ENCODE results near the gene KDM4B.

Gene KDM4B

DNA sequence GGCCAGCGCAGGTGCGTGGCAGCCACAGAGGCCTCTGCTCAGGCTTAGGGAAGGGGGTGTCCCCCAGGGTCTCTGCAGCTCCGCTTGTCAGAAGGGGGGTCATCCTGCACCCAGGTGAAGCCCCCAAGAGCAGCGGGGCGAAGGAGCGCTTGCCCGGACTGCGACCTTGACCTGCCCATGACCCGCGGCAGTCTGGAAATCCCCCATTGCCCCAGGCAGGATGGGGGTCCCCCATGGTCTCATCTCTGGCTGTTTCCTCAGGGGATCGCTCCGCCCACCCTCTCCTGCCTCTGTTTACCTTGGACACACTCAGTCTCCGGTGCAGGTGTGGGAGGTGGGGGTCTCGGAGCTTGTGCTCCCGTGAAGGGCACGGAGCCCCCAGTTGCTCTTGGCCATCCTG, 82.7 kb downstream of the KDM4B start:
- Histone ChIP-seq H3K9me3 (replicated peaks in 1 of 11) (no peaks in the 10 kb centered on the region), H3K27me3 (no peaks in the 10 kb centered on the region), H3K36me3 (peaks cover 36 to 94% (median 62%) of the 10 kb centered on the region in 11 experiments), H4K20me1 (peaks cover 85 to 98% (median 96%) of the 10 kb centered on the region in 11 experiments), H3K27ac (0 out of 22 replicates have a peak overlapping the region, but pooled peaks of 1 of the 11 experiments have one; percentile 45), H3K4me1 (peaks cover 21 to 69% (median 56%) of the 10 kb centered on the region in 10 experiments), H3K9ac (0 out of 22 replicates have a peak overlapping the region, but pooled peaks of 1 of the 11 experiments have one; percentile 1), H3K4me3 (no peak overlapping the region), H3K4me2 (peak overlapping the region in 2 of 11 experiments; percentile 12 to 87; a peak in 2 of 22 replicates)
- TF ChIP-seq Cebpa-rat (IDR thresholded peaks at IDR 0.05) = no peak

DNA sequence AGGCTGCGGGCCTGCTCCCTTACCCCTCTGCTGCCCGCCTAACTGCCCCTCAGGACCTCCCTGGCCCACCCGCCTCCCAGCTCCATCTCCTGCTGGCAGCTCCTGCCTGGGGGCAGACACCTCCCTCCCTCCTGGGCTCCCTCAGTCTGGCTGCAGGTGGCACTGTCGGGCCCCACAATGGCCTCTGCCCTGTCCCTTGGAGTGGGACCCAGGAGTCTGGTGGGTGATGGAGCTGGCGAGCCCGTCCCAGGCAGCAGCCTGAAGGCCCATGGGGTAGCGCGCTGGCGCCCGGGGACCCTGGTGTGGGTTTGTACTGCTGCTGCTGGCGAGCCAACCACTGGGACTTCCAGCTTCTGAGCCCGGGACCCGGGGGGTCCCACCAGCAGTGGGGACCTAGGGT, 83.6 kb downstream of the KDM4B start:
- H3K4me1 ChIP-seq = peaks cover 21 to 63% (median 51%) of the 10 kb centered on the region in 10 experiments
- peak overlapping the region in 2 of 11 experiments; percentile 13 to 37; a peak in 2 of 22 replicates for H3K9ac ChIP-seq
- 0 out of 22 replicates have a peak overlapping the region, but pooled peaks of 3 of the 11 experiments have one; percentile 1 to 15 (median 6) for H3K4me2 ChIP-seq
- H3K27ac ChIP-seq = no peak overlapping the region
- peaks cover 78 to 96% (median 94%) of the 10 kb centered on the region in 11 experiments for H4K20me1 ChIP-seq
- H3K4me3 ChIP-seq = no peak overlapping the region
- peaks cover 32 to 92% (median 60%) of the 10 kb centered on the region in 11 experiments for H3K36me3 ChIP-seq
- no peaks in the 10 kb centered on the region for H3K27me3 ChIP-seq
- no peaks in the 10 kb centered on the region for H3K9me3 ChIP-seq (replicated peaks in 1 of 11)
- TF ChIP-seq Cebpa-rat (IDR thresholded peaks at IDR 0.05) = no peak

DNA sequence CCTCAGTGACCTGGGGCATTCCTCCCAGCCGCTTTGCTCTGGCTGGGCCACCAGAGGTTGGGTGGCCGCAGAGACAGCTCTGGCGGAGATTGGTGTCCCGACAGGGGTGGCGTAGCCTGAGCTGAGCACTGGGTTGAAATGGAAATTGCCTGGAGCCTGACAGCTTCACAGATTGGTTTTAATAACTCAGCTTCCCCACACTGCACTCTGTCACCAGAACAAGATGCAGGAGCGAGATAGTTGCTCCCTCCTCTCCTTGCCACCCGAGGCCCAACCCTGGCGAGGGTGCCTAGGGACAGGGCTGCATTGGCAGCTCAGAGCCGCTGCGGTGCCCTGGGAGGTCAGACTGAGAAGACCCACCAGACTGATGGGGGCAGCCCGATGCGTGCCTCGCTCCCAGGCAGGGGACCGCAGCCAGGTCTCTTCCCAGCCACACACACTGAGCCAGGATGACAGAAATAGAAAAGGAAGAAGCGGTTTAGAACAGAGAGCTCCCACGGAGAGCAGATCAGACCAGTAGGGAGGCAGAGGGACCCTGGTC, 84.1 kb downstream of the KDM4B start:
- Histone ChIP-seq H3K4me1 (peaks cover 17 to 58% (median 48%) of the 10 kb centered on the region in 10 experiments), H3K4me3 (no peak overlapping the region), H3K9ac (peak overlapping the region in 5 of 11 experiments; percentile 12 to 38 (median 33); a peak in 5 of 22 replicates), H3K36me3 (peaks cover 31 to 92% (median 60%) of the 10 kb centered on the region in 11 experiments), H3K9me3 (replicated peaks in 1 of 11) (no peaks in the 10 kb centered on the region), H3K27me3 (no peaks in the 10 kb centered on the region), H3K27ac (no peak overlapping the region), H4K20me1 (peaks cover 73 to 96% (median 94%) of the 10 kb centered on the region in 11 experiments), H3K4me2 (peak overlapping the region in 3 of 11 experiments; percentile 6 to 15 (median 9); a peak in 4 of 22 replicates)
- TF ChIP-seq Cebpa-rat (IDR thresholded peaks at IDR 0.05) = no peak

DNA sequence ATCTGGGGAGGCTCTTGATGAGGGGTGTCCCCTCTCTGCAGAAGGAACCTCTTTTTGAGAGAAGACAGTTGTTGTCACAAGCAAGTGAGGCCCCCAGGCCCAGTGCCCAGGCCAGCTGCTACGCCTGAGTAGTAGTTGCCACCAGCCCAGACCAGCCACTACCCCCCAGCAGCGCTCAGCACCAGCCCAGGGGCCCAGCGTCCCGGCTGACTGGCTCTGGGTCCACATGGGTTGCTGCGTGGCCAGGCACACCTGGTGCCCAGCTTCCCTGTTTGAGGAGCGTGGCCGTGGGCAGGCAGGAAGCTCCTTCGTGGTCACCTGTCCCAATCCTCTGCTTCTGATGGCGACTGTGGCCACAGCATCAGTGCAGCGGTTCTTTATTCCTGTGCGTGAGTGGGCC, 84.7 kb downstream of the KDM4B start:
- H3K27ac ChIP-seq = 0 out of 22 replicates have a peak overlapping the region, but pooled peaks of 1 of the 11 experiments have one; percentile 14
- peaks cover 72 to 96% (median 94%) of the 10 kb centered on the region in 11 experiments for H4K20me1 ChIP-seq
- H3K4me1 ChIP-seq = peaks cover 11 to 51% (median 43%) of the 10 kb centered on the region in 10 experiments
- H3K9me3 ChIP-seq (replicated peaks in 1 of 11) = no peaks in the 10 kb centered on the region
- TF ChIP-seq Cebpa-rat (IDR thresholded peaks at IDR 0.05) = no peak
- H3K9ac ChIP-seq = peak overlapping the region in 2 of 11 experiments; percentile 12 to 37; a peak in 2 of 22 replicates
- no peaks in the 10 kb centered on the region for H3K27me3 ChIP-seq
- H3K36me3 ChIP-seq = peaks cover 32 to 94% (median 65%) of the 10 kb centered on the region in 11 experiments; a peak in 20 of 22 replicates
- peak overlapping the region in 2 of 11 experiments; percentile 9 to 15; a peak in 2 of 22 replicates for H3K4me2 ChIP-seq
- no peak overlapping the region for H3K4me3 ChIP-seq

DNA sequence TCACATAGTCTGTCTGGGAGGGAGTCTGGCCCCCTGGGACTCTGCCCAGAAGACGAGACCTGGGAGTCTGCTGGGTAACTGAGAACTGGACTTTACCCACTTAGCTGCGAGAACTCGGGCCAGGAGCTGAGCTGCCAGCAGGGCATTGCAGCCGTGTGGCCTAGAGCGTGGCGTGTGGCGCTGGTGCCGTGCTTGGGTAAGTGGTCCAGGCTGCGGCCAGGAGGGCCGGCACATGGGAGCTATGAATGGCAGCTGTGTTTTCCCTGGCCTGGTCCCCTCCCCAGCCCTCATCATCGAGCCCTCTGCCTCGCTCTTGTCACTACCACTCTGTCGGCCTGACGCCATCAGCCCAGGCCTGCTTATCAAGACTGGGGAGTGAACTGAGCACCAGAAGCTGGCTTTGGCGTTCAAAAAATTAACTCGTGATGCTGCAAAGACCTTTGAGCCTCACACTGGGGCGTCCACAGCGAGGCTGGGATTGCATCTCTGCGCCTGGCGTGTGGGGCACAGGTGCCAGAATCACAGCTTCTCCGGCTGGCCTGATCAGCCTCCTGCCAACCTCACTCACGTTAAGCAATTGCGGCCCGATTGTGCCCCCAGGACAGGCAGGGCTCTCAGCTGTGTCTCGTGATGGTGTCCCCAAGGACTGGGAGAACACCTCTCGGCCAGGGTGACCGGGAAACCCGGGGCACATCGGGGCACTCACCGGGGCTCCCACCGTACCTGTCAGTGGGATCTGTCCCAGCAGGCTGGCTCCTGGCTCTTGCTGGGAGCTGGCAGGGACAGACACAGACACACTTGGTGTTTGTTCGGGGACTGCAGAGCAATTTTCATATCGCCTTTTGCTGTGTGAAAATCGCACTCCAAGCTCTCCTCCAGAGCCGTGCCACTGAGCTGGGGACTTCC, 85.9 kb downstream of the KDM4B start:
- Histone ChIP-seq H3K4me2 (no peak overlapping the region), H3K4me3 (no peak overlapping the region), H3K36me3 (peaks cover 34 to 94% (median 77%) of the 10 kb centered on the region in 11 experiments; a peak in 20 of 22 replicates), H3K9me3 (replicated peaks in 1 of 11) (peaks cover 0 to 2% (median 0%) of the 10 kb centered on the region in 11 experiments; a peak in 3 of 22 replicates), H4K20me1 (peaks cover 70 to 96% (median 93%) of the 10 kb centered on the region in 11 experiments), H3K27me3 (no peaks in the 10 kb centered on the region), H3K9ac (no peak overlapping the region), H3K4me1 (peaks cover 0 to 40% (median 31%) of the 10 kb centered on the region in 10 experiments; a peak in 17 of 20 replicates), H3K27ac (no peak overlapping the region)
- no peak for TF ChIP-seq Cebpa-rat (IDR thresholded peaks at IDR 0.05)

DNA sequence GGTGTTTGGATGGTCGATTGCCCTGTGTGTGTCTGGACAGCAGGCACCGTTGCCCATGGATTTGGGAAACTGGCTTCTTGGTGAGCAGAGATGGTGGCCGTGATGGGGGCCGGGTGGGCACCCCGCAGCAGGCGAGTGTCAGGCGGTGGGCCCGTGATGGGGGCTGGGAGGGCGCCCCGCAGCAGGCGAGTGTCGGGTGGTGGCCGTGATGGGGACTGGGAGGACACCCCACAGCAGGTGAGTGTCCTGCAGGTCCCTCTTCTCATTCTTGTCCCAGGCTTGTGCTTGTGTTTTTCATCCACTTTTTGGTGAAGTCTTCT, 86.5 kb downstream of the KDM4B start:
- Histone ChIP-seq H3K9me3 (replicated peaks in 1 of 11) (peaks cover 0 to 4% (median 0%) of the 10 kb centered on the region in 11 experiments; a peak in 9 of 22 replicates), H3K27me3 (no peaks in the 10 kb centered on the region), H3K4me1 (peaks cover 0 to 34% (median 25%) of the 10 kb centered on the region in 10 experiments; a peak in 15 of 20 replicates), H3K36me3 (peaks cover 38 to 94% (median 80%) of the 10 kb centered on the region in 11 experiments; a peak in 20 of 22 replicates), H3K4me2 (no peak overlapping the region), H3K4me3 (no peak overlapping the region), H4K20me1 (peaks cover 64 to 95% (median 90%) of the 10 kb centered on the region in 11 experiments), H3K27ac (no peak overlapping the region), H3K9ac (no peak overlapping the region)
- TF ChIP-seq Cebpa-rat (IDR thresholded peaks at IDR 0.05) = no peak

- Histone ChIP-seq H3K36me3 (peaks cover 48 to 98% (median 90%) of the 10 kb centered on the region in 11 experiments), H3K9me3 (replicated peaks in 1 of 11) (peaks cover 20 to 28% (median 24%) of the 10 kb centered on the region in 11 experiments), H4K20me1 (peaks cover 48 to 96% (median 81%) of the 10 kb centered on the region in 11 experiments), H3K4me2 (no peak overlapping the region), H3K4me1 (peaks cover 0 to 13% (median 9%) of the 10 kb centered on the region in 10 experiments; a peak in 12 of 20 replicates), H3K4me3 (no peak overlapping the region), H3K27me3 (no peaks in the 10 kb centered on the region), H3K9ac (peak overlapping the region in 1 of 11 experiments; percentile 15; a peak in 1 of 22 replicates), H3K27ac (no peak overlapping the region)
- TF ChIP-seq Cebpa-rat (IDR thresholded peaks at IDR 0.05) = no peak
Observed at GRCh38 chr19:5057860-5058259, 88.9 kb downstream of the KDM4B start.

DNA sequence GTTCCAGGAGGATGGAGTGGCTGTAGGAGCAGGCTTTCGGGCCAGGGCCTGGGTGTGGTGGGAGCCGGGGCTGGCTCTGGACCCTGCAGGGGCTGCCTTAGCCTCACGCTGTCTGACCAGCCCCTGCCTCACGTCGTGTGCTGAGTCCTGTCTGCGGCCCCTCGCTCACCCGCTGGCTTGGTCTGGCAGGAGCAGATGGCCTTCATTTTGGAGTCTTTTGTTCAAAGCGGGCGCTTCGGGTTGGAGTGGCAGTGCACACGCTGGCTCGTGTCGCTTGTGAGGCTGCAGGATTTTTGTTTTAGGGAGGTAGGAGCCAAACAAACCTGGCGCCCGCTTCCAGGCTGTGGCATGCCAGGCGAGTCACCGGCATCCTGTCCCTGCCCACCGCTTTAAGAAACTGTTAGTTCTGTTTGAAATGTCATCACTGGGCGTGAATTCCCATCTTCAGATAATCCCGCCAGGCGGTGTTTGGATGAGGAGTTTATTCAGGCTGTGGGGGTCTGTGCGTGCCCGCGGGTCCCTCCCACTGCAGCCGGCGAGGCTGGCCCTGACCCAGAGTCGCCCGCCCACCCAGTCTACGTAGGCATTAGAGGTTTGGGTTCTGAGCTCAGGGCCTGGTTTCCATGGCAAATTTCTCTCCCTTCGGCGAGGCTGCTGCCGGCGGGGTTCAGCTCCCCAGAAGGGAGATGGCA, 89.8 kb downstream of the KDM4B start:
- TF ChIP-seq Cebpa-rat (IDR thresholded peaks at IDR 0.05) = no peak
- Histone ChIP-seq H3K36me3 (peaks cover 53 to 98% (median 90%) of the 10 kb centered on the region in 11 experiments), H3K9me3 (replicated peaks in 1 of 11) (peaks cover 22 to 30% (median 26%) of the 10 kb centered on the region in 11 experiments), H3K9ac (peak overlapping the region in 1 of 11 experiments; percentile 15; a peak in 1 of 22 replicates), H3K27me3 (no peaks in the 10 kb centered on the region), H3K4me1 (peaks cover 0 to 9% (median under 1%) of the 10 kb centered on the region in 10 experiments; a peak in 6 of 20 replicates), H3K4me3 (no peak overlapping the region), H4K20me1 (peaks cover 47 to 96% (median 81%) of the 10 kb centered on the region in 11 experiments), H3K4me2 (no peak overlapping the region), H3K27ac (no peak overlapping the region)
